ENCODE measurements around the gene CTSD.

DNA sequence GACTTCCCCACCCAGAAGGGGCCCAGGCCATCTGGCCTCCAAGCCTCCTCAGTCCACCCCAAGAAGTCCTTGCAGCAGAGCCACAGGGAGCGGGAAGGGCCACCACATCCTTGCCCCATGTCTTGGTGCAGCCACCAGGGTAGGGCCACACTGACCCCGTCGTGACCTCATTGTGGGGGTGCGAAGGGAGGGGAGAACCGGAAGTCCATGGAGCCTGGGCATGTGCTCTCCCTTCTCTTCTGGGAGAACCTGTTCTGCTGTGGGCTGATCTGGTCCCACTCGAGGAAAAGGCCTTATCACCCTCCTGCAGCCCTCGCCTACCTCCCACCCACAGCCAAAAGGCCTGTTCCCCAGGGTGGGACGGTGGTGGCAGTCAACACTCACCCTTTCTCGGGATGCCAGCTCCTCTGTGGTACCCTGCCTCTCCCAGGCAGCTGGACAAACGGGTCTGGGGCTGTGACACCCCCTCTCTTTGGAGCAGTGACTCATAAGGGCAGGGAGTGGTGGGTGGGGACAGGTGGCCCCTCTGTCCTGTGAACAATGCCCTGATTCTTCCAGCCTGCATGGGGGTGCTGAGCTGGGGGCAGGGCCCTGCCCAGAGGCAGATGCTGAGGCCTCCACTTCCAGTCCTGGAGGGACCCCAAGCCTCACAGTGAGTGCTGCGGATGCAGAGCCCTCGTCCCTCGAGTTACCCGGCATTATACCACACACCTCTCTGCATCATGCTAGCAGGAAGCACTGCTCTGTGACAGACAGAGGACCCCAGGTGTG is 14.6 kb upstream of the CTSD start:
- no peak for TF ChIP-seq BHLHE40 (IDR thresholded peaks at IDR 0.05; ENCODE audit: low read depth, low read length)
- TF ChIP-seq POLR2A (IDR thresholded peaks at IDR 0.05; ENCODE audit: low read depth, low read length) = no peak
- no peak for TF ChIP-seq CEBPB (IDR thresholded peaks at IDR 0.05; ENCODE audit: low read depth, low read length)
- TF ChIP-seq CTCF (conservative IDR thresholded peaks at IDR 0.05; ENCODE audit: low read depth, low read length) = no peak
- no peak for TF ChIP-seq RFX5 (IDR thresholded peaks at IDR 0.05; ENCODE audit: low read depth, low read length)
- TF ChIP-seq RCOR1 (IDR thresholded peaks at IDR 0.05; ENCODE audit: insufficient replicate concordance, low read length) = no peak
- TF ChIP-seq, protein P1, sequence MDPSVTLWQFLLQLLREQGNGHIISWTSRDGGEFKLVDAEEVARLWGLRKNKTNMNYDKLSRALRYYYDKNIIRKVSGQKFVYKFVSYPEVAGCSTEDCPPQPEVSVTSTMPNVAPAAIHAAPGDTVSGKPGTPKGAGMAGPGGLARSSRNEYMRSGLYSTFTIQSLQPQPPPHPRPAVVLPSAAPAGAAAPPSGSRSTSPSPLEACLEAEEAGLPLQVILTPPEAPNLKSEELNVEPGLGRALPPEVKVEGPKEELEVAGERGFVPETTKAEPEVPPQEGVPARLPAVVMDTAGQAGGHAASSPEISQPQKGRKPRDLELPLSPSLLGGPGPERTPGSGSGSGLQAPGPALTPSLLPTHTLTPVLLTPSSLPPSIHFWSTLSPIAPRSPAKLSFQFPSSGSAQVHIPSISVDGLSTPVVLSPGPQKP (IDR thresholded peaks at IDR 0.05; ENCODE audit: borderline replicate concordance, low read depth, low read length) = no peak
- TF ChIP-seq MAFK (IDR thresholded peaks at IDR 0.05; ENCODE audit: low read depth, low read length) = no peak
- TF ChIP-seq RAD21 (IDR thresholded peaks at IDR 0.05; ENCODE audit: low read length) = no peak
- no peak for TF ChIP-seq USF2 (IDR thresholded peaks at IDR 0.05; ENCODE audit: low read depth, low read length)
- TF ChIP-seq FOS (IDR thresholded peaks at IDR 0.05; ENCODE audit: low read depth, low read length) = no peak
- TF ChIP-seq MAZ (IDR thresholded peaks at IDR 0.05; ENCODE audit: borderline replicate concordance, low read depth, low read length) = no peak
- TF ChIP-seq CHD1 (IDR thresholded peaks at IDR 0.05; ENCODE audit: low read depth, low read length) = no peak

All from IMR-90 (cell line).